Neural cell (in vitro differentiated cells): ENCODE measurements around the gene C15orf40. TPM values are rescaled to one million over a fixed set of nuclear protein-coding genes. Genes with fewer than 3 reads are reported as not detected.

ENCODE experiments used
- H2AFZ ChIP-seq: fragments of 200-600, 300-800 bp; sonication (generic), shearing (Covaris generic); 2 replicates; pipeline ENCODE4 v1.6.0; 2014; ENCODE audit warnings: low read depth, mild to moderate bottlenecking, antibody characterized with exemption, low read length, moderate library complexity
- H3F3A ChIP-seq: fragments of 200-600 bp; shearing (Covaris generic); 2 replicates; pipeline ENCODE4 v1.6.1; 2016; ENCODE audit warnings: mild to moderate bottlenecking, moderate library complexity, mixed read lengths, antibody characterized with exemption, low read length; ENCODE audit not compliant: insufficient read depth, poor library complexity, severe bottlenecking
- H3K27ac ChIP-seq: fragments of 200-600, 300-800 bp; sonication (generic), shearing (Covaris generic); 2 replicates; pipeline ENCODE4 v1.5.1; 2014; ENCODE audit warnings: mild to moderate bottlenecking, low read length, moderate library complexity
- H3K27me3 ChIP-seq: fragments of 300-800, 200-600 bp; sonication (generic), shearing (Covaris generic); 2 replicates; pipeline ENCODE4 v1.6.0; 2014; ENCODE audit warnings: mild to moderate bottlenecking, low read depth, low read length, moderate library complexity; ENCODE audit not compliant: insufficient read depth
- H3K36me3 ChIP-seq: fragments of 300-800, 200-600 bp; sonication (generic), shearing (Covaris generic); 2 replicates; pipeline ENCODE4 v1.5.1; 2014; ENCODE audit warnings: mild to moderate bottlenecking, antibody characterized with exemption, low read length, moderate library complexity; ENCODE audit not compliant: insufficient read depth
- H3K4me2 ChIP-seq: fragments of 300-800, 200-600 bp; sonication (generic), shearing (Covaris generic); 2 replicates; pipeline ENCODE4 v1.6.0; 2014; ENCODE audit warnings: mild to moderate bottlenecking, low read length
- H3K4me3 ChIP-seq: fragments of 300-800, 200-600 bp; sonication (generic), shearing (Covaris generic); 2 replicates; pipeline ENCODE4 v1.5.1; 2014; ENCODE audit warnings: mild to moderate bottlenecking, low read length, moderate library complexity
- H3K79me2 ChIP-seq: fragments of 200-600 bp; shearing (Covaris generic); replicated peaks from 2 replicates; pipeline ENCODE4 v1.6.0; 2014; ENCODE audit warnings: mild to moderate bottlenecking, low read length, moderate library complexity; ENCODE audit not compliant: insufficient read depth
- H3K9ac ChIP-seq: fragments of 300-800, 200-600 bp; sonication (generic), shearing (Covaris generic); 2 replicates; pipeline ENCODE4 v1.6.1; 2016; ENCODE audit warnings: mild to moderate bottlenecking, low read length, mixed read lengths
- H3K9me2 ChIP-seq: fragments of 200-600 bp; shearing (Covaris generic); 2 replicates; pipeline ENCODE4 v1.6.1; 2016; ENCODE audit warnings: mild to moderate bottlenecking, low read length, mixed read lengths; ENCODE audit not compliant: insufficient read depth
- H3K9me3 ChIP-seq: fragments of 200-600, 300-800 bp; sonication (generic), shearing (Covaris generic); 2 replicates; pipeline ENCODE4 v1.6.1; 2016; ENCODE audit warnings: mild to moderate bottlenecking, mixed run types, low read length, moderate library complexity, mixed read lengths
- H4K20me1 ChIP-seq: fragments of 200-600 bp; shearing (Covaris generic); 2 replicates; pipeline ENCODE4 v1.6.1; 2016; ENCODE audit warnings: mild to moderate bottlenecking, mixed run types; ENCODE audit not compliant: insufficient read depth
- EP300 ChIP-seq: fragments of 450-650 bp; conservative IDR thresholded peaks from 2 replicates; pipeline ENCODE4 v1.6.1; 2014; ENCODE audit warnings: antibody characterized with exemption, mild to moderate bottlenecking, moderate library complexity; ENCODE audit not compliant: poor library complexity, severe bottlenecking
- EZH2 ChIP-seq: fragments of 200-600, 300-800 bp; shearing (Covaris generic), sonication (generic); IDR thresholded peaks from 2 replicates; pipeline ENCODE4 v1.6.1; 2014; ENCODE audit warnings: antibody characterized with exemption, low read length, borderline replicate concordance, mild to moderate bottlenecking; ENCODE audit not compliant: insufficient read depth, poor library complexity, severe bottlenecking
- POLR2AphosphoS5 ChIP-seq: IDR thresholded peaks from 2 replicates; pipeline ENCODE4 v1.6.1; 2012
- RAD21 ChIP-seq: fragments of 450-650 bp; conservative IDR thresholded peaks from 2 replicates; pipeline ENCODE4 v1.6.1; 2014; ENCODE audit warnings: antibody characterized with exemption, mild to moderate bottlenecking, moderate library complexity
- TAF1 ChIP-seq: IDR thresholded peaks from 2 replicates; pipeline ENCODE4 v1.6.1; 2012; ENCODE audit warnings: low read depth
- polyA plus RNA-seq: library from polyadenylated mRNA; depleted of rRNA; stranded (reverse); fragments of >200 nt; gene quantifications from 2 replicates; pipeline ENCODE4 v1.2.3, GENCODE V29; 2014
- TF ChIP-seq, protein P1 (sequence below): fragments of 450-650 bp; IDR thresholded peaks from 2 replicates; pipeline ENCODE4 v1.5.1; 2014; ENCODE audit warnings: antibody characterized with exemption, mild to moderate bottlenecking, moderate library complexity; ENCODE audit not compliant: poor library complexity, severe bottlenecking
- TF ChIP-seq, protein P2 (sequence below): IDR thresholded peaks from 2 replicates; pipeline ENCODE4 v1.6.1; 2012; ENCODE audit warnings: borderline replicate concordance

The C15orf40 gene
- polyA plus RNA-seq, 1 donor from 2014 or later: 17.2 TPM

GRCh38 chr15:82963471-82964341, 47.7 kb downstream of the C15orf40 start:
- no peaks in the 10 kb centered on the region for H3K27me3 ChIP-seq
- H3K4me2 ChIP-seq: no peak overlapping the region
- no peaks in the 10 kb centered on the region for H3K9me3 ChIP-seq
- no peak overlapping the region for H3K4me3 ChIP-seq
- H3K36me3 ChIP-seq: no peaks in the 10 kb centered on the region
- TF ChIP-seq, protein P1, sequence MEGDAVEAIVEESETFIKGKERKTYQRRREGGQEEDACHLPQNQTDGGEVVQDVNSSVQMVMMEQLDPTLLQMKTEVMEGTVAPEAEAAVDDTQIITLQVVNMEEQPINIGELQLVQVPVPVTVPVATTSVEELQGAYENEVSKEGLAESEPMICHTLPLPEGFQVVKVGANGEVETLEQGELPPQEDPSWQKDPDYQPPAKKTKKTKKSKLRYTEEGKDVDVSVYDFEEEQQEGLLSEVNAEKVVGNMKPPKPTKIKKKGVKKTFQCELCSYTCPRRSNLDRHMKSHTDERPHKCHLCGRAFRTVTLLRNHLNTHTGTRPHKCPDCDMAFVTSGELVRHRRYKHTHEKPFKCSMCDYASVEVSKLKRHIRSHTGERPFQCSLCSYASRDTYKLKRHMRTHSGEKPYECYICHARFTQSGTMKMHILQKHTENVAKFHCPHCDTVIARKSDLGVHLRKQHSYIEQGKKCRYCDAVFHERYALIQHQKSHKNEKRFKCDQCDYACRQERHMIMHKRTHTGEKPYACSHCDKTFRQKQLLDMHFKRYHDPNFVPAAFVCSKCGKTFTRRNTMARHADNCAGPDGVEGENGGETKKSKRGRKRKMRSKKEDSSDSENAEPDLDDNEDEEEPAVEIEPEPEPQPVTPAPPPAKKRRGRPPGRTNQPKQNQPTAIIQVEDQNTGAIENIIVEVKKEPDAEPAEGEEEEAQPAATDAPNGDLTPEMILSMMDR: no peak
- no peak overlapping the region for H3K9ac ChIP-seq
- H4K20me1 ChIP-seq: no peaks in the 10 kb centered on the region
- no peaks in the 10 kb centered on the region for H3K79me2 ChIP-seq
- H3K27ac ChIP-seq: no peak overlapping the region
- no peak overlapping the region for H2AFZ ChIP-seq
- H3F3A ChIP-seq: no peaks in the 10 kb centered on the region
- no peaks in the 10 kb centered on the region for H3K9me2 ChIP-seq

GRCh38 chr15:82960766-82961165, 50.7 kb downstream of the C15orf40 start:
- no peak overlapping the region for H2AFZ ChIP-seq
- H4K20me1 ChIP-seq: no peaks in the 10 kb centered on the region
- TF ChIP-seq TAF1: no peak
- TF ChIP-seq, protein P1: no peak
- TF ChIP-seq POLR2AphosphoS5: no peak
- no peak for TF ChIP-seq RAD21
- TF ChIP-seq, protein P2, sequence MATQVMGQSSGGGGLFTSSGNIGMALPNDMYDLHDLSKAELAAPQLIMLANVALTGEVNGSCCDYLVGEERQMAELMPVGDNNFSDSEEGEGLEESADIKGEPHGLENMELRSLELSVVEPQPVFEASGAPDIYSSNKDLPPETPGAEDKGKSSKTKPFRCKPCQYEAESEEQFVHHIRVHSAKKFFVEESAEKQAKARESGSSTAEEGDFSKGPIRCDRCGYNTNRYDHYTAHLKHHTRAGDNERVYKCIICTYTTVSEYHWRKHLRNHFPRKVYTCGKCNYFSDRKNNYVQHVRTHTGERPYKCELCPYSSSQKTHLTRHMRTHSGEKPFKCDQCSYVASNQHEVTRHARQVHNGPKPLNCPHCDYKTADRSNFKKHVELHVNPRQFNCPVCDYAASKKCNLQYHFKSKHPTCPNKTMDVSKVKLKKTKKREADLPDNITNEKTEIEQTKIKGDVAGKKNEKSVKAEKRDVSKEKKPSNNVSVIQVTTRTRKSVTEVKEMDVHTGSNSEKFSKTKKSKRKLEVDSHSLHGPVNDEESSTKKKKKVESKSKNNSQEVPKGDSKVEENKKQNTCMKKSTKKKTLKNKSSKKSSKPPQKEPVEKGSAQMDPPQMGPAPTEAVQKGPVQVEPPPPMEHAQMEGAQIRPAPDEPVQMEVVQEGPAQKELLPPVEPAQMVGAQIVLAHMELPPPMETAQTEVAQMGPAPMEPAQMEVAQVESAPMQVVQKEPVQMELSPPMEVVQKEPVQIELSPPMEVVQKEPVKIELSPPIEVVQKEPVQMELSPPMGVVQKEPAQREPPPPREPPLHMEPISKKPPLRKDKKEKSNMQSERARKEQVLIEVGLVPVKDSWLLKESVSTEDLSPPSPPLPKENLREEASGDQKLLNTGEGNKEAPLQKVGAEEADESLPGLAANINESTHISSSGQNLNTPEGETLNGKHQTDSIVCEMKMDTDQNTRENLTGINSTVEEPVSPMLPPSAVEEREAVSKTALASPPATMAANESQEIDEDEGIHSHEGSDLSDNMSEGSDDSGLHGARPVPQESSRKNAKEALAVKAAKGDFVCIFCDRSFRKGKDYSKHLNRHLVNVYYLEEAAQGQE: no peak
- no peak for TF ChIP-seq EZH2
- TF ChIP-seq EP300: no peak
- H3K9me2 ChIP-seq: no peaks in the 10 kb centered on the region
- H3K4me2 ChIP-seq: no peak overlapping the region
- H3F3A ChIP-seq: no peaks in the 10 kb centered on the region
- no peaks in the 10 kb centered on the region for H3K9me3 ChIP-seq
- no peak overlapping the region for H3K4me3 ChIP-seq
- no peak overlapping the region for H3K27ac ChIP-seq
- no peaks in the 10 kb centered on the region for H3K79me2 ChIP-seq
- H3K36me3 ChIP-seq: no peaks in the 10 kb centered on the region
- no peak overlapping the region for H3K9ac ChIP-seq
- H3K27me3 ChIP-seq: no peaks in the 10 kb centered on the region
